ENCODE results near the gene COQ9.
"Not testable (repeated sequence)": the region's sequence is repeated elsewhere in the genome, so short reads cannot be mapped to it uniquely, and the experiment has no call there.

The COQ9 gene

DNA sequence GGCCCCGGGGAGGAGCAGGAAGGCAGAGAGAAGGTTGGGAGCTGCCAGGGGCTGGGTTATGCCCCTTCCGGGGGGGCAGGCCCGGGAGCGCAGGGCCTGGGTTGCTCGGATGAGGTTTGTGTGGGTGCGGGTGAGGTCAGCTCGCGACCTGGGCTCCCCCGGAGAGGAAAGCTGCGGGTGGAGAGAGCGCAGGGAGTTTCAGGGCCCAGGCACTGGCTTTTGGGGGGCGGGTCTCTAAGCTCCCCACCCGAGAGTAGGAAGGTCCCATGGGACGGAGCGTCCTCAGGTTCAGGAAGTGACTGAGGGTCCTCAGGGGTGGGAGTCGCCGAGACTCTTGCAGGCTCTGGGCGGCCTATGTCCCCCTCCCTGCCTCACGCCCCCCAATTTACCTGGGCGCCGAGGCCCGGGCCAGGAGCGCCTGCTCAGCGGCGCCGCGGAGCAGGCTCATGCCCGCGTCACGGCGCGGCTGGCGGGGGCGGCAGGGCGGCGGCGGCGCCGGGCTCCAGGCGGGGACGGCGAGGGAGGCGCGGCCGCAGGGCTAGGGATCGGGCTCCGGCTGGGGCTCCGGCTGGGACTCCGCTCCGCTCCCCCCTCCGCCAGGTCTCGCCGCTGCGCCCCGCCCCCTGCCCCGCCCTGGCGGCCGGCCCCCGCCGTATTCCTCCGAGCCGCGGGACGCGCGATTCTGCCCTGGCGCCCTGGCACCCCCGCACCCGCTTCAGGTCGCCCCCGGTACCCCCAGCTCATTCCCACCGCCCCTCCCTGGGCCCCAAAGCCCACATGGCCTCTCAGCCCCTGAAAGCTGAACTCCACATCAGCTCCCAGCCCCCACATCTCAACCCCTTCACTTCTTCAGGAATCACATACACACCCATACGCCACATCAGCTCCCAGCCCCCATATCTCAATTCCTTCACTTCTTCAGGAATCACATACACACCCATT is 38.9 kb downstream of the COQ9 start, which contains the start of gene DOK4:
DOK4 (minus strand) TSS at position 578 of the 942 bp plus-strand sequence. CDS start 6,986 bp downstream, outside the sequence.
- peak; percentile 69 for DNase-seq (ENCODE audit: low read depth)

DNA sequence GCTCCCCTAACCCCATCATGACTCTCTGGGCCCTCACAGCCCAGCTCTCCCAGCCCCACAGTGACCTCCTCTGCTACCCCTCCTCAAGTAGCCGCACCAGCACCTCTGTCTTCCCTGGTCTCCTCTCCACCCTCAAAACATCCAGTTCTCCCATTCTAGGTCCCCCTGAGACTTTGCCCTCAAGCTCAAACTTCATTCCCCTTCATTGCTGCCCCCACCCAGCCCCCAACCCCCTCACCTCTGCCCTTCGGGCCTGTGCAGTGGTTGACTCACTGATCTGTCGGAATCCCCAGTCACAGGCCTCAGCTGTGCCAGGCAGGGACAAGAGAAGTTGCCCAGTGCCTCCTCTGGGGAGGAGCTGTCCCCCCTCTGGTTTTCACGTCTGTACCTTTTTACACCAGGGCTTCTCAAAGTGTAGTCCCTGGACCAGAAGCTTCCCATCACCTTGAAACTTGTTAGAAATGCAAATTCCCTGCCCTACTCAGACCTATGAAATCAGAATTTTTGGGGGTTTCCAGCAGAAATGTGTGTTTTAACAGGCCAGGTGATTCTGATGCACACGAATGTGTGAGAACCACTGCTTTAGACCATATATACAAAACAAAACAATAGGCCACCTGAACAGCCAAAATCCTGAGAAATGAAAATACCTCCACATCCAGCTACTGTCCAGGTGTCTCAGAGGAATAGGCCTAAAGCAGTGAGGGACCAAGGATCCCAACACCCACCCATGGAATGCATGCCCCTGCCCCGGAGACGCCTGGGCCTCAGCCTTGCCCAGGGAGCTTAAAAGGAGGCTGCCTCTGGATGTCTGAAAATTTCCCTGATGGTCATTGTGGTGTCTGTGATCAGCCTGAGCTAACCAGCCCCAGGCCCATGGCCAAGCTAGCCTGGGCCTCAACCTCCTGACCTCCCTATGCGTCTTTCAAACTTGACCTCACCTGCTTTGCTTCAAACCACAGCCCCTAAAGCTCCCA is 39.9 kb downstream of the COQ9 start:
- DNase-seq (ENCODE audit: low read depth) = no peak

DNA sequence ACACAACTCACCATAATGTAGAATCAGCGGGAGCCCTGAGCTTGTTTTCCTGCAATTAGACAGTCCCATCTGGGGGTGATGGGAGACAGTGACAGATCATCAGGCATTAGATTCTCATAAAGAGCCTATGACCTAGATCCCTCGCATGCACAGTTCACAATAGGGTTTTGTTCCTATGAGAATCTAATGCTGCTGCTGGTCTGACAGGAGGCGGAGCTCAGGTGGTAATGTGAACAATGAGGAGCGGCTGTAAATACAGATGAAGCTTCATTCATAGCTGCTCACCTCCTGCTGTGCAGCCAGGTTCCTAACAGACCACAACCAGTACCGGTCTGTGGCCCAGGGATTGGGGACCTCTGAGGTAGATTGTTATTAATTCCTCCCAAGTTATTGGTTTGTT is 42.0 kb downstream of the COQ9 start:
- DNase-seq (ENCODE audit: low read depth) = no peak

DNA sequence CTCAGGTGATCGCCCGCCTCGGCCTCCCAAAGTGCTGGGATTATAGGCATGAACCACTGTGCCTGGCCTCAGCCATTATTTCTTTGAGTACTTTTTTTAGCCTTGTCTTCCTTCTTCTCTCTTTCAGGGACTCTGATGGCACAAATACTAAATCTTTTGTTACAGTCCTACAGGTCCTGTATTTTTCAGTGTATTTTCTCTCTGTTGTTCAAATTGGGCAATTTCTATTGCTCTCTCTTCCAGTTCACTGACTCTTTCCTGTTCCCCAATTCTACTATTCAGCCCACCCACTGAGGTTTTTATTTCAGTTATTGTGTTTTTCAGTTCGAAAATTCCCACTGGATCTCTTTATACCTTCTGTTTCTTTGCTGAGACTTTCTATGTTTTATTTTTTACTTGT is 46.5 kb downstream of the COQ9 start:
- no peak for DNase-seq (ENCODE audit: low read depth)

DNA sequence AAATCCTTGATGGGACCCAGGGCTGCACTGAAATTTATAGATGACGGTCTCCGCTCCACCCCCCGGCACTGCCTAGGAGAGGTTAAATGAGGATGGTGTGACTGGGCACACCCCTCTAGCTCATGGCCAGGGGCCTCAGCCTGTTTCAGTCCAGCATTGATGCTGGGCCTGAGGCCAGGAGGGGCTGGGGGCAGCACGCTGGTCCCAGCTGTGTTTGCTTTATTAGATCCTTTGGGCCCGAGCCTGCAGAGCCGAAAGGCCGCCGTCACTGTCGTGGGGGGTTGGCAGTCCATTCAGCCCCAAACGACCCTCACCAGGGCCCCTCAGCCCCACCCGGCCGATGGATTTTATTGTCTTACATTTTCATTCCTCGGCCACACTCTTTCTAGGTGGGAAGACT is 49.8 kb downstream of the COQ9 start:
- no peak for DNase-seq (ENCODE audit: low read depth)

DNA sequence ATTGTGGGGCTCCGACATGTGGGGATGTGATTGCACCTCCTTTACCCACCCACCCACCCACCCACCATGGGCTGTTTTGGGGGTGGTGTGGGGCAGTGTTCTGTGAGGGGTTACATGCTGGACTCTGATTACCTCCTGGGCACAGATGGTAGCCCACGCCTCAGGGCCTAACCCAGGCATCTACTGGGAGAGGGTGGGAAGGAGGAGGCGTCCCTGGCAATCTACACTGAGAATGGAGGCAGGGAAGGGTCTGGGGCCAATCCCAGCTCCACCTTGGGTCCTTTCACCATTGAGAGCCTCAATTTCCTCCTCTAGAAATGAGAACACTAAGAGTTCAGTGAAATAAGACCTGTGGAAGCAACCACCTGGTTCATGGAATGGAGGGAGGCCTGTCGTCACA is 50.8 kb downstream of the COQ9 start:
- DNase-seq (ENCODE audit: low read depth) = no peak

DNA sequence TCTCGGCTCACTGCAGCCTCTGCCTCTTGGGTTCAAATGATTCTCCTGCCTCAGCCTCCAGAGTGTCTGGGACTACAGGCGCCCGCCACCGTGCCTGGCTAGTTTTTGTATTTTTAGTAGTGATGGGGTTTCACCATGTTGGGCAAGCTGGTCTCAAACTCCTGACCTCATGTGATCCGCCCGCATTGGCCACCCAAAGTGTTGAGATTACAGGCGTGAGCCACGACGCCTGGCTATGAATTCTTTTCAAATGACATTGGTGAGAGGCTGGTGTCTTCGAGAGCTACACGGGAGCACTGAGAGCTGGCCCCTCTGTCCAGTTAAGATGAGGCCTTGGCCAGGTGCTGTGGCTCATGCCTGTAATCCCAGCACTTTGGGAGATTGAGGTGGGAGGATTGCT is 52.7 kb downstream of the COQ9 start:
- DNase-seq (ENCODE audit: low read depth) = not testable (repeated sequence)

DNA sequence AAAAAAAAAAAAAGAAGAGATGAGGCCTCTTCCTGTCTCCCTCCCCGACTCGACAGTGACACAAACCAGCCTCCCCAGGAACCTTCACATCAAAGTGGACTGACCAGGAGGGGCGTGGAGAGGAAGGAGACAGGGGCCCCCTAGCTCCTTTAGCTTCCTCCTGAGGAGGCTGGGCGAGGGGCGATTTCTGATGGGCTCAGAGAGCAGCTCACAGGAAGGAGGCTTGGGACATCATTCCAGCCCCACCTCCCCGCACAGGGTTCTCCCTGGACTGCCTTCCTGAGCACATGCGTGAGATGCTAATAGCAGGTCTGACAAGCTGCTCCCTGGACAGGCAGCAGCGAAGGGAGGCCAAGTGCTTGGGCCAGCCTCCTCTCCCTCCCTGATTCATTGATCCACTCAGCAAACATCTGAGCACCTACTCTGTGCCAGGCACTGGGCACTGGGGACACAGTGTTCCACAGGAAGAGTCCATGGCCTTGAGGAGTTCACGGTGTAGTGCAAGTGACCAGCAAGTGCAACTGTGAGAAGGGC is 53.4 kb downstream of the COQ9 start:
- no peak for DNase-seq (ENCODE audit: low read depth)

DNA sequence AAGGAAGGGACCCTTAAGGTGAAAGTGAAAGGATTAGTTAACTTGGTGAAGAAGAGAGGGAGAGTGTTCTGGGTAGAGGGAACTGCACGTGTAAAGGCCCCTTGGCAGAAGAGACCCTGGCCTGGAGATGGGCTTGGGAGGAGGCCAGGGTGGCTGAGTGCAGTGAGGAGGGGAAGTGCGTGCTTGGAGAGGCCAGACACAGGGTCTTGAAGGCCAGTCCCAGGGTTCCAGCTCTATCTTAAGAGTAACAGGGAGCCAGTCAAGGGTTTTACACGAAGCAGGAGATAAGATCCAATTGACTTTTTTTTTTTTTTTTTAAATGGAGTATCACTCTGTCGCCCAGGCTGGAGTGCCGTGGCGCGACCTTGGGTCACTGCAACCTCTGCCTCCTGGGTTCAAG is 54.2 kb downstream of the COQ9 start:
- DNase-seq (ENCODE audit: low read depth) = no peak

DNA sequence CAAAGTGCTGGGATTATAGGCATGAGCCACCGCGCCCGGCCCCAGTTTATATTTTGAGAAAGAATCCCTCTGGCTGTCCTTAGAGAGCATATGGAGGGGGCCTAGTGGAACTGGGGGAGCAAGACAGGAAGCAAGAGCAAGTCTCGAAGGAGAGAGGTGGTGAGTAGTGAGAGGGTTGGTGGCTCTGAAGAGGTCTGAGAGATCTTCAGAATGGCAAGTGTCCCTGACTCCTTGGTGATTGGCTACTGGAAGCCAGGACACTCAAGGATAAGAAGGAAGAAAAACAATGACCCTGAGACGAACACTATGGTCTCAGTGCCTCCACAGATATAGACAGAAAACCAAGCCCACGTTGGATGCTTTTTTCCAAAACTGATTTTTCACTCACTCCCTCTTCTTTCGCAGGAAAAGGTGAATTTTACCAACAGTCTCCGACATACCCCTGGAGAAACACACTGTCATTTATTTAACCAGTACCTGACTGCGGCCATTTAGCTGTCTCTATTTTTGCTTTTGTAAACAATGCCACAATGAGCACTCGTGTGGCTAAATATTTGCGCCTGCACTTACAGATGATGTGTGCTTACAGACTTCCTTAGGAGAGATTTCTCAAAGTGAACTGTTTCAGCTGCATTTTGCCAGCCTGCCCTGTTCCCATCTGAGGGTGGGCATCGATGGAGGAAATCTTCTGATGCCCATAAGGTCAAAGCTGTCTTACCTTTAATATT is 54.9 kb downstream of the COQ9 start:
- no peak for DNase-seq (ENCODE audit: low read depth)

DNA sequence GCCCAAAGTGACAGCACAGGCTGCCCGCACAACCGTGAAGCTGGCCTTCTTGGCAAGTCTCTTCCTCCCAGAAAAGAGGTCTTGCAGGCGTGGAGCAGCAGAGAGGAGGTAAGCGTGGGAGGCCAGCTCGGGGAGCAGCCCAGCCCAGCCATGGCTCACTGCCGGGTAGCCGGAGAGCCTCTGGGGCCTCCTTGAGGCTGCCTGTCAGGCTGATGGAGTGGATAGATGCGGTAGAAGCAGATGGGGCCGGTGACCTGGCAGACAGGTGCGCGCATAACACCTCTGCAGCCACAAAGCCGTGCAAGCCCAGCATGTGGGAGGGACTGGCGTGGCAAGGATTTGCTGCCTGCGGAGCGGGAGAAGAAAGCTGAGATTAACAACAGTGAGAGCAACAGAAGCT is 56.1 kb downstream of the COQ9 start:
- no peak for DNase-seq (ENCODE audit: low read depth)

DNA sequence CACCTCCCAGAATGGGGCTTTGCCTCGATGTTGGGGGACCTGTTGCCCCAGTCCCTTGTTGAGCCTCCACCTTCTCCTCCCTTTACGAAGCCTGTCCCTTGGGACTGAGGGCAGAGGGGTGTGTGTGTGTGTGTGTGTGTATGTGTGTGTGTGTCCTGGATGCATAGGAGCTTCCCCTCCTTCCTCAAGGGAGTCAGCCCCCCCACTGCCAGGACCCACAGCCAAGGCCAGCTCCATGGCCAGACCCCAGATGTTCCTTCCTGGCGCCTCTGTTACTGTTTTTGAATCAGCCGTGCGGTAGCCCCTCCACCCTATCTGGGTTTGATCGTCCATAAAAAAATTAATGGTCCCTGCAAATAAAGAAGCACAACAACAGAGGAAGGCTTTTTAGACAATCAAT is 56.7 kb downstream of the COQ9 start:
- no peak for DNase-seq (ENCODE audit: low read depth)

DNA sequence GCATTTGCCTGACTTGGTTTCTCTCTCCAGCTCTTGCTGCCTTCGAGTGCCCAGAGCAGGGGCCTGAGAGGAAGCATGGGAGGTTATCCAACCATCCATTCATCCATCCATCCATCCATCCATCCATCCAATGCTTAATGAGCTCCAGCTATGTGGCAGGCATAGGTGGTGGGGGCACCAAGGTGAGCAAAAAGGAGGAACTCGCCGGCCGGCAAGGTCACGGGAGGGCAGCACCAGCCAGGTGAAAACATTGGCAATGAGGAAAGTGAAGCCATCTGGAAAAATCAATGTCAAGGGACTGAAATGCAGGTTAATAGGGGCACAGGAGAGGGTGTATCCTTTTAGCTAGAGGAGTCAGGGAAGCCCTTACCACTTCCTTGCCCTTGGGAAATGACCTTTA is 57.2 kb downstream of the COQ9 start:
- no peak for DNase-seq (ENCODE audit: low read depth)

DNA sequence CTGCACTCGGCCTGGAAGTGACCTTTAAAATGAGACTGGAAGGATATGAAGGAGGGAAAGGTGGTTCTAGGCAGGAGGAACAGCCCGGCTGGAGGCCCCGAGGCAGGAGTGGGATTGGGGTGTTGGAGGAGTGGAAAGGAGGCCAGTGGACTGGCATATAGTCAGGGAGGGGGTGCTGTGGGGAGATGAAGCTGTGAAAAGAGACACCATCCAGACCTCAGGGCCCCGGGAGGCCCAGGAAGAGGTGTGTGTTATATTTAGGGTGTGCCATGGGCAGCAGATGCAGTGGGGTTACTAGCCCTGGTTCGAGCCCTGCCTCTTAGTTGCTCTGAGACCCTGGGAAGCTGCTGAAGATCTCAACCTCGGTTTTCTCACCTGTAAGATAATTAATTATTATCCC is 57.9 kb downstream of the COQ9 start:
- no peak for DNase-seq (ENCODE audit: low read depth)

DNA sequence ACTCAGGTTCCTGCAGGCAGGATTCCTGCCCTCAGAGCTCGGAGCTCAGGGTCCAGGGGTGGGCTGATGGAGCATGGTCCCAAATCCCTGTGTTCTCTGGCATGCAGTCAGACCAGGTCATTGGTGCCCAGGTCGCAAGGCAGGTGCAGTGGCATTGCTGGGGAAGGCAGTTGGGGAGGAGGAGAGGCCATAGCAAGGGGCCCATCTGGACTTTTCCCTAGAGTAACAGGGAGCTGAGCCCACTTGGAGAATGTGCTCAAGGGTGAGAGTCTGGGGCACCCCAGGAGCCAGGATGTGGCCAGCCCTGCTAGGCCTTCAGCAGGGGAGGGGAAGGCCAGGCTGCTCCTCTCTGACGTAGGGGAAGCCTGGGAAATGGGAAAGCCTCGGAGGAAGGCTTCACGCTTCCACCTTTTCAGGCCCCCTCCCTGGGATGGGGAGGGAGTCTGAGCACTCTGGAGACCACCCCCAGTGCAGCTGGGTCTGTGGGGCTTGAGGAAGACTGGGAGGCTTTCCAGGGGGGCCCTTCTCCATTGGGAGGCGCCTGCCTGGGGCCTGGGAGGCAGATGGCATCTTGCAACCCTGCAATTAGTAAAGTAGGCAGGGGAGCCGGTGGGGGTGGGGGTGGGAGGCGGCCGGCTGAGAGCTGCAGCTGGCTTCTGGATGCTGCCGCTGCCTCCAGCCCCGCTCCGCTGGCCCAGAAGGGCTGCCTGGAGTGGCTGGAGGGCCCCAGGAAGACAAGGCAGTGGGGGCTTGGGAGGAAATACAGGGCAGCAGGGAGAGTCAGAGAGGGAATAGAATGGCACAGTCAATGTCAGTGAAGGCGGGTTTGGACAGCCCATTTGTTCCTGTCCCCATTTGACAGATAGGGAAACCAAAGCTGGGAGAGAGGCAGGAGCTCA is 60.1 kb downstream of the COQ9 start:
- DNase-seq (ENCODE audit: low read depth) = no peak

DNA sequence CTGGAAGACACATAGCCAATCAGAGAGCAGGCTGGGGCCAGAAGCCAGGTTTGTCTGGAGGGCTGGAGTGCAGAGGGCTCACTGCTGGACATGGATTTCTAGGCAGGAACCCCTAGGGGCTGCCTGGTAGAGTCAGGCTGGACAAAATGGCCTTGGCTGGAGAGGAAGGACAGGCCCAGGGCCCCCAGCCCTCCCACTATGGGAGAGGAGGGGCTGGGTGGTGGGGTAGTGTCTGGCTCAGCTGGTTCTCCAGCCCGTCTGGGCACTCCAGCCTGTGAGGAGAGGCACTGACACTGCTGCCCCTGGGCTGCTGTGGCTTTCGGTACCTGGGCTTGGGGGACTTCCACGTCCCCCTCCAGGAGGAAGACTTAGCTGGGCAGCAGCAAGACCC is 60.8 kb downstream of the COQ9 start:
- no peak for DNase-seq (ENCODE audit: low read depth)

DNA sequence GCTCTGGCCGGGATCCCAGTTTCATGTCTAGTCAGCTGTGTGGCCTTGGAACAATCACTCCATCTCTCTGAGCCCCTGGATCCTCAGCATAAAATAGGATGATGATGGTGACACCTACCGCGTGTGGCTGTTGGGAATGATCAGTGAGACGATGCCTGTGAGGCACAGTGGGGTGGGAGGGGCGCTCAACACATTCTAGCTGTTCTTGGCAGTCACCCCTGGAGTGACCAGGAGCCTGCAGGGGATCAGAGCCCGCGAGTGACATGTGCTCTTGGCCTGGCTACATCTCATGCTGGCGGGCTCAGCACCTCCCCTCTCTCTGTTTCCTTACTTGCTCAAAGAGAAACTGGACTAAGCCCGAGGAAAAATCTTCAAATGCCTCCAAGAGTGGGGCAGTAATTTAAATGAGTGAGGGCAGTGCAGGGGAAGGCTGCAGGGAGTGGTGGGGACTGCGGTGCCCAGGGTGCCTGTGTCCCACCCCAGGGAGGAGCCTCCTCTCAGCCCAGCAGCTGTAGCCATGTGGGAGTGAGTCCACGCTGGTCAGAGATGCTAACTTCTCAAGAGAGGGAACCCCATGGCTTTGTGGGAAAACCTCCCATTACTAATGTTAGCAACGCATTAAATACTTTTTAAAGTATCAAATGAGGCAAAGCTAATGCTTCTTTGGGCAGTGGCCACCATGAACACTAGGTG is 62.1 kb downstream of the COQ9 start:
- no peak for DNase-seq (ENCODE audit: low read depth)

DNA sequence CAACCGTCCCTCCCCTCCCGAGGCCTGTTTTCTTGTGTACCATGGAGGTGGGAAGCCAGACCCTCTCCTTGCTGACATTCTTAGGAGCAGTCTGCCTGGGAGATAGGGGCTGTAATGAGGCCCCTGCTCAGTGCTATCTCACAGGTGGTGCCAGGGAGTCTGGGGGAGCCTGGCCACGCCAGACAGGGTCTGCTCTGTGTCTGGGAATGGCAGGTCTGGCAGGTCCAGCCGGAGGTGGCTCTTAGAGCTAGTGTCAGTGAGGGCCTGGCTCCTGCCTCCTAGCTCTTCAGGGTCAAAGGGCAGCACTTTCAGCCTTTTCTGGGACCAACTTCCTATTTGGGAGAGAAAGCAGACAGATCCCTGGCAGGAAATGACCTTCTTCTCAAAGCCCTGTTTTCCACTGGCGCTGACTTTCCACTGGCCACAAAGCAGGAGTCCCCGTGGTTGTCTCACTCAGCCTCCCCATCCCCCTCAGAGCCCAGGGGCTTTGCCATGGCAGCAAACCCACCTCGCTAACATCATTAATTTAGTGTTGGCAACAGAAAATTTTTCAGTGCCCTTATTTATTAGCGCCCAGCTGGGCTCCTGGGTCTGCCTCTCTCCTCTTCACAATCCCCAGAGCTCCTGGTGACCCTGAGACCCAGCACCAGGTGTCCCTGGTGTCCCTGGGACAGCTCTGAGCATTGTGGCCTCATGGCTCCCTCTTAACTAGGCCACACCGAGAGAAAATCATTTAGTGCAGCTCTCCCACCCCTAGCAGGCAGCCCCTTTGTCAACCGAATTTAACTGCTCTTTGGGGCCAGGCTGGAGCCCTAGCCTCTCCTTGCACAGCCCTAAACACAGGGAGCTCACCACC is 63.0 kb downstream of the COQ9 start:
- no peak for DNase-seq (ENCODE audit: low read depth)
